COR-L47 (cell line): Measurements from ENCODE around the gene SERTAD2.

Experiments
- DNase-seq: peaks from one replicate; lab custom pipeline; 2025; lab: John Stamatoyannopoulos, UW

Gene SERTAD2

GRCh38 chr2:64675860-64676259 is 22.1 kb upstream of the SERTAD2 start:
- DNase-seq = no peak

GRCh38 chr2:64672708-64673107 is 19.0 kb upstream of the SERTAD2 start:
- DNase-seq = no peak

GRCh38 chr2:64670047-64670446 is 16.3 kb upstream of the SERTAD2 start:
- DNase-seq = no peak

- DNase-seq = no peak
Measured at GRCh38 chr2:64669288-64669687, 15.6 kb upstream of the SERTAD2 start.

GRCh38 chr2:64668542-64668941 is 14.8 kb upstream of the SERTAD2 start:
- no peak for DNase-seq

GRCh38 chr2:64667535-64667934 is 13.8 kb upstream of the SERTAD2 start:
- no peak for DNase-seq

- no peak for DNase-seq
Measured at GRCh38 chr2:64666810-64667438, 13.2 kb upstream of the SERTAD2 start.

- no peak for DNase-seq
Measured at GRCh38 chr2:64665709-64666108, 12.0 kb upstream of the SERTAD2 start.

- no peak for DNase-seq
Measured at GRCh38 chr2:64663402-64663801, 9.7 kb upstream of the SERTAD2 start.

GRCh38 chr2:64661741-64662169 is 8.0 kb upstream of the SERTAD2 start:
- no peak for DNase-seq

GRCh38 chr2:64659252-64659651 is 5.5 kb upstream of the SERTAD2 start:
- DNase-seq = no peak

- DNase-seq = no peak
Measured at GRCh38 chr2:64658269-64658668, 4.6 kb upstream of the SERTAD2 start.

- no peak for DNase-seq
Measured at GRCh38 chr2:64657411-64657810, 3.7 kb upstream of the SERTAD2 start.

- no peak for DNase-seq
Measured at GRCh38 chr2:64656379-64656778, 2.7 kb upstream of the SERTAD2 start.

- no peak for DNase-seq
Measured at GRCh38 chr2:64655873-64656272, 2.2 kb upstream of the SERTAD2 start.

GRCh38 chr2:64655018-64655664 is 1.4 kb upstream of the SERTAD2 start:
- DNase-seq = no peak

GRCh38 chr2:64654063-64654811 is 524 bp upstream of the SERTAD2 start:
- DNase-seq = peak; percentile 58

GRCh38 chr2:64652231-64653108 is 1.2 kb downstream of the SERTAD2 start:
- DNase-seq = no peak

- no peak for DNase-seq
Measured at GRCh38 chr2:64651590-64651989, 2.1 kb downstream of the SERTAD2 start.

GRCh38 chr2:64650722-64651338 is 2.9 kb downstream of the SERTAD2 start:
- no peak for DNase-seq

- no peak for DNase-seq
Measured at GRCh38 chr2:64650296-64650695, 3.4 kb downstream of the SERTAD2 start.

- no peak for DNase-seq
Measured at GRCh38 chr2:64649626-64650025, 4.1 kb downstream of the SERTAD2 start.
